Lower lobe of right lung (tissue), 2 donors: Measurements from ENCODE around the gene PCDH12. TPM values are rescaled to one million over a fixed set of nuclear protein-coding genes. Genes with fewer than 3 reads are reported as not detected.

Source experiments
- ATAC-seq, 2 donors: fragments of 200-7000 bp; cut with Tn5 transposase; one replicate each; pipeline ENCODE4 v1.9.1; 2020 to 2022; ENCODE audit warnings: mild to moderate bottlenecking in 2 of 2, moderate library complexity in 2 of 2
- DNase-seq: peaks from one replicate; pipeline ENCODE4 v3.0.0-alpha.2; 2020
- H3K27ac ChIP-seq: fragments of 200-600 bp; one replicate; pipeline ENCODE4 v1.8.0; 2022
- H3K27me3 ChIP-seq: fragments of 200-600 bp; one replicate; pipeline ENCODE4 v1.8.0; 2022; ENCODE audit warnings: low read depth
- H3K36me3 ChIP-seq: fragments of 200-600 bp; one replicate; pipeline ENCODE4 v1.8.0; 2022; ENCODE audit warnings: mild to moderate bottlenecking
- H3K4me1 ChIP-seq: fragments of 200-600 bp; one replicate; pipeline ENCODE4 v1.8.0; 2022
- H3K4me3 ChIP-seq: fragments of 200-600 bp; one replicate; pipeline ENCODE4 v1.8.0; 2022; ENCODE audit warnings: mild to moderate bottlenecking
- H3K9me3 ChIP-seq: fragments of 200-600 bp; one replicate; pipeline ENCODE4 v1.8.0; 2022
- intact Hi-C: fragments of 100-400 bp; cut with DNase I; formaldehyde crosslinking; loops from one replicate; pipeline ENCODE4 v1.11.0; 2022
- total RNA-seq: library from RNA; stranded (reverse); fragmentation: NEBNext Ultra II Directional; extraction: Animal tissue kit (Norgen Biotek cat#: 25700); gene quantifications from one replicate; pipeline ENCODE4 v1.2.1, GENCODE V29; 2021
- TF ChIP-seq, protein P1 (sequence below): fragments of 200-600 bp; IDR thresholded peaks from one replicate; pipeline ENCODE4 v1.8.0; 2022; ENCODE audit warnings: antibody characterized with exemption, mild to moderate bottlenecking
- donor health status: DM: no; HTN: yes; CAD: no; lungs with severe emphysema.

PCDH12 gene
- total RNA-seq, 1 donor from 2014 or later, result 14.9 TPM

DNA sequence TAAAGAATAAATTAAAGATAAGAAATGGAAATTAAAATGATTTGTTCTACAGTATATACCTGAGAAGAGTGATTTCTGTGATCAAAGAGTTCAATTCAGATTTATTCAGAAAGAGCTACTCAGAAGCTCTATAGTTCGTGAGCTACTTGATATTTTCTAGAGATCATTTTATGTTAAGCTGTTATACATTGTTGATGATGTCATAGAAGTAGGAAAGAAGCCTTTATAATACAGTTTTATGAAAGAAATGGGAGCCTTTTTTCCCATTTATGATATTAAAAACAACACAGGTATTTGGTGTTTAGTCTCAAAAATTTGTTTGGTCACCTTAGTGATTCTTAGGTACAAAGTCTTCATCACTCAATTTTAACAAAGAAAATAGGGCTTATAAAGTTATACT lies 31.7 kb upstream of the PCDH12 start:
- Histone ChIP-seq H3K4me1 (no peaks in the 10 kb centered on the region), H3K27me3 (no peaks in the 10 kb centered on the region), H3K4me3 (no peak overlapping the region), H3K27ac (no peak overlapping the region), H3K36me3 (peaks cover 94% of the 10 kb centered on the region), H3K9me3 (no peaks in the 10 kb centered on the region)
- DNase-seq (no peak), ATAC-seq (no peak)
- intact Hi-C loops, result loop anchor here (10.0 kb wide), 1 partner anchor 145 kb away; no protein-coding TSS in a partner anchor
- TF ChIP-seq, protein P1, sequence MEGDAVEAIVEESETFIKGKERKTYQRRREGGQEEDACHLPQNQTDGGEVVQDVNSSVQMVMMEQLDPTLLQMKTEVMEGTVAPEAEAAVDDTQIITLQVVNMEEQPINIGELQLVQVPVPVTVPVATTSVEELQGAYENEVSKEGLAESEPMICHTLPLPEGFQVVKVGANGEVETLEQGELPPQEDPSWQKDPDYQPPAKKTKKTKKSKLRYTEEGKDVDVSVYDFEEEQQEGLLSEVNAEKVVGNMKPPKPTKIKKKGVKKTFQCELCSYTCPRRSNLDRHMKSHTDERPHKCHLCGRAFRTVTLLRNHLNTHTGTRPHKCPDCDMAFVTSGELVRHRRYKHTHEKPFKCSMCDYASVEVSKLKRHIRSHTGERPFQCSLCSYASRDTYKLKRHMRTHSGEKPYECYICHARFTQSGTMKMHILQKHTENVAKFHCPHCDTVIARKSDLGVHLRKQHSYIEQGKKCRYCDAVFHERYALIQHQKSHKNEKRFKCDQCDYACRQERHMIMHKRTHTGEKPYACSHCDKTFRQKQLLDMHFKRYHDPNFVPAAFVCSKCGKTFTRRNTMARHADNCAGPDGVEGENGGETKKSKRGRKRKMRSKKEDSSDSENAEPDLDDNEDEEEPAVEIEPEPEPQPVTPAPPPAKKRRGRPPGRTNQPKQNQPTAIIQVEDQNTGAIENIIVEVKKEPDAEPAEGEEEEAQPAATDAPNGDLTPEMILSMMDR, result no peak

DNA sequence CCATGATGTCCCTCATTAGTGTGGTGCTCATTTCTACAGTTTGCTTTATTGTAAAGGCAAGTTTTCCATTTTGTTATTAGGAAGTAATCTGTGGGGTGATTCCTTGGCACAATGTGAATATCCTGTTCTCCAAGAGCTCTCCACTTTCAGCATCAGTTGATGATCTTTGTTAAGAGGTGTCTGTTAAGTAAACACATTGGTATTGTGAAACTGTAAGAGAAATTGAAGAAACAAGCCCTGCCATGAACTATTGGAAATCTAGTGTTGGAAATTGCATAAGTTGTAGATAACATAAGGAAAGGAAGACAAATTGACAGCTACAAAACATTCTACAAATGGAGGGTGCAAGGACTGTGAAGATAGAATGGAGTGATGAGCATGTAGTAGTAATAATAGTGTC lies 28.1 kb upstream of the PCDH12 start:
- intact Hi-C loops, result no loop called here
- ATAC-seq (no peak), DNase-seq (no peak)
- H3K9me3 ChIP-seq, result no peaks in the 10 kb centered on the region
- no peaks in the 10 kb centered on the region for H3K27me3 ChIP-seq
- H3K4me1 ChIP-seq, result no peaks in the 10 kb centered on the region
- H3K36me3 ChIP-seq, result peaks cover 99% of the 10 kb centered on the region
- TF ChIP-seq, protein P1, result no peak
- no peak overlapping the region for H3K27ac ChIP-seq
- no peak overlapping the region for H3K4me3 ChIP-seq

DNA sequence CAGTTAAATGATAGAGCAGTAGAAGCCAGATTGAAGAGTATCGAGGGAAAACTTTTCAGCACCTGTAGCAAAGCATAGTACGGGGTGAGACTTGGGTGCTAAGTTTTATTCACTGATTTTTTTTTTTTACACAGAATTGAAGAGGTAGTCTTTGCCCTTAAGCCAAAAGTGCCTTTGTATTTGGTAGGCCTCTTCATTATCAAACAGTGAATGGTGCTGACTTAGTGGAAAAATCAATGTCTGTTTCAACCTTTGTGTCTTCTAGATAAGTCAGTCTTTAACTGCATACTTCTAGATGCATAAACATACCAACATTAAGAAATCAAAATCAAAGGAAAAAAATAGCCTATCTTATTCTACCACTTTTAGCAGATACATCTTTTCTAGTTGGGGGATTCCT lies 24.6 kb upstream of the PCDH12 start:
- ATAC-seq (no peak), DNase-seq (no peak)
- TF ChIP-seq, protein P1, result no peak
- Histone ChIP-seq H3K27ac (no peak overlapping the region), H3K4me1 (no peaks in the 10 kb centered on the region), H3K27me3 (no peaks in the 10 kb centered on the region), H3K9me3 (no peaks in the 10 kb centered on the region), H3K4me3 (no peak overlapping the region), H3K36me3 (peaks cover 99% of the 10 kb centered on the region)
- intact Hi-C loops, result no loop called here

DNA sequence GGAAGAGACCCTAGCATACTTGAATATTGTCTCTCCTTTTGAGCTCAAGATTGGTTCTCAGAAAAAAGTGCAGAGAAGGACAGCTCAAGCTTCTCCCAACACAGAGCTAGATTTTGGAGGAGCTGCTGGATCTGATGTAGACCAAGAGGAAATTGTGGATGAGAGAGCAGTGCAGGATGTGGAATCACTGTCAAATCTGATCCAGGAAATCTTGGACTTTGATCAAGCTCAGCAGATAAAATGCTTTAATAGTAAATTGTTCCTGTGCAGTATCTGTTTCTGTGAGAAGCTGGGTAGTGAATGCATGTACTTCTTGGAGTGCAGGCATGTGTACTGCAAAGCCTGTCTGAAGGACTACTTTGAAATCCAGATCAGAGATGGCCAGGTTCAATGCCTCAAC lies 20.4 kb upstream of the PCDH12 start:
- H3K27me3 ChIP-seq, result no peaks in the 10 kb centered on the region
- no peaks in the 10 kb centered on the region for H3K9me3 ChIP-seq
- no peak for DNase-seq
- H3K36me3 ChIP-seq, result peaks cover 98% of the 10 kb centered on the region
- no peak overlapping the region for H3K4me3 ChIP-seq
- TF ChIP-seq, protein P1, result no peak
- H3K27ac ChIP-seq, result no peak overlapping the region
- no peak for ATAC-seq
- peaks cover 11% of the 10 kb centered on the region for H3K4me1 ChIP-seq
- intact Hi-C loops, result no loop called here

DNA sequence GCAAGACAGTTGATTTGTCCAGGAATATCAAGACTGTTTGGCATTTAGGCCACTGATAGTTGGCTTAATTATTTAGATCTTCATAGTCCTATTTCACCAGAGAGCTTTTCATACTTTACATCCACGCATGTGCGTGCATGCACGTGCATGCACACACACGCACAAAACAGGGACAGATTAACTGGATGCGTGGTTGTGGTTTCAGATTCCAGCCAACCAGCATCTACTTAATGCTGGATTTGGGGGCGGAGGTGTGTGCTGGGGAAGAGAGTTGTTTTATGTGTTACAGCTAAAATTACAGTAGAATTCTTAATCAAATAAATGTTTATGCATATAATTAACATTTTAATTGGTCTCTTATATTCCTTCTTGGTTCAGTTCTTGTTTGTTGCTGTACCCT lies 18.2 kb upstream of the PCDH12 start:
- H3K4me3 ChIP-seq, result no peak overlapping the region
- H3K4me1 ChIP-seq, result peaks cover 14% of the 10 kb centered on the region
- DNase-seq, result no peak
- TF ChIP-seq, protein P1, result no peak
- no peaks in the 10 kb centered on the region for H3K27me3 ChIP-seq
- no peak for ATAC-seq
- H3K27ac ChIP-seq, result no peak overlapping the region
- intact Hi-C loops, result no loop called here
- H3K36me3 ChIP-seq, result peaks cover 95% of the 10 kb centered on the region
- H3K9me3 ChIP-seq, result no peaks in the 10 kb centered on the region
